ENCODE data around the gene KCNN3. TPM values are rescaled to one million over a fixed set of nuclear protein-coding genes. Genes with fewer than 3 reads are reported as not detected.

Gene KCNN3
- total RNA-seq, 2 experiments from 2014 or later, result 0.11 TPM; not detected in 1

DNA sequence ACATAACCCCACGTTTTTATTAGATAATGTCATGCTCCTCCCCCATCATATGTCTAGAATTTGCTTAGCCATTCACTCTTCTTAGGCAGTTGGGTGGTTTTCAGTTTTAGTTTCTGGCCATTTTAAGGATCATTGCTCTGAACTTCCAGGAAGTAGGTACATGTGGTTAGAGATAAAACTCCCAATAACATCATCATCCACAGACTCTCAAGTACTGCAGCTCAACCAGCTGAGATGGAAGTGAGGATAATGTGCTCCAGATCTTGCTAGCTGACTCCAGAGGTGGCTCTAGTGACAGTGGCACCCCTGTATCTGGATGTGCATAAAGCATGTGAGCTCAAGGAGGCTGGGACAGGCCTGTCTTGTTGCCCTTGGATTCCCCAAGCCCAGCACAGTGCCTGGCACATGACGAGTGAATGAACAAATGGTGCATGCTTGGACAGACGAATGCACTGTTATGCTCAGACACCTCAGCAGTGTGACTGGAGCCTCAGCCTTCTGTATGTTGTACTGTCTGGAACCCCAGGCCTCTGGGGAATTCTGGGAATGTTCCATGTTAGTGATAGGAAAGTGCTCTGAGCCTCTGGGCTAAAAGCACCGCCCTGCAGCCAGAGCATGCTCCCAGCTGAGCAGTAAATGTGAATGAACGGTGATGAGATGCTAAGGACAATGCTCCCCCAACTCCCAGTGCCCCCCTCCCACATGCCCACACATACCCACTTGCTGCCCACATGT is 16.4 kb upstream of the KCNN3 start:
- H3K27me3 Mint-ChIP-seq, result no peaks in the 10 kb centered on the region
- peak; percentile 66 for ATAC-seq
- intact Hi-C loops (cut with micrococcal nuclease), result no loop called here
- H3K9me3 Mint-ChIP-seq, result no peaks in the 10 kb centered on the region
- ChIA-PET POLR2A (no interaction called here), CTCF (interaction anchor here (1.7 to 2.0 kb wide), 3 partner anchors 7 to 217 kb away, joined by 6 to 9 read pairs (median 7); no protein-coding TSS in a partner anchor)
- H3K36me3 Mint-ChIP-seq (ENCODE audit: low read depth), result no peaks in the 10 kb centered on the region
- TF ChIP-seq, protein P1, sequence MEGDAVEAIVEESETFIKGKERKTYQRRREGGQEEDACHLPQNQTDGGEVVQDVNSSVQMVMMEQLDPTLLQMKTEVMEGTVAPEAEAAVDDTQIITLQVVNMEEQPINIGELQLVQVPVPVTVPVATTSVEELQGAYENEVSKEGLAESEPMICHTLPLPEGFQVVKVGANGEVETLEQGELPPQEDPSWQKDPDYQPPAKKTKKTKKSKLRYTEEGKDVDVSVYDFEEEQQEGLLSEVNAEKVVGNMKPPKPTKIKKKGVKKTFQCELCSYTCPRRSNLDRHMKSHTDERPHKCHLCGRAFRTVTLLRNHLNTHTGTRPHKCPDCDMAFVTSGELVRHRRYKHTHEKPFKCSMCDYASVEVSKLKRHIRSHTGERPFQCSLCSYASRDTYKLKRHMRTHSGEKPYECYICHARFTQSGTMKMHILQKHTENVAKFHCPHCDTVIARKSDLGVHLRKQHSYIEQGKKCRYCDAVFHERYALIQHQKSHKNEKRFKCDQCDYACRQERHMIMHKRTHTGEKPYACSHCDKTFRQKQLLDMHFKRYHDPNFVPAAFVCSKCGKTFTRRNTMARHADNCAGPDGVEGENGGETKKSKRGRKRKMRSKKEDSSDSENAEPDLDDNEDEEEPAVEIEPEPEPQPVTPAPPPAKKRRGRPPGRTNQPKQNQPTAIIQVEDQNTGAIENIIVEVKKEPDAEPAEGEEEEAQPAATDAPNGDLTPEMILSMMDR (IDR thresholded peaks at IDR 0.05), result no peak
- H3K27ac Mint-ChIP-seq, result no peak overlapping the region
- peaks cover 8% of the 10 kb centered on the region for H3K4me1 Mint-ChIP-seq (ENCODE audit: low read depth)
- H3K4me3 Mint-ChIP-seq, result no peak overlapping the region
- DNase-seq, result no peak

DNA sequence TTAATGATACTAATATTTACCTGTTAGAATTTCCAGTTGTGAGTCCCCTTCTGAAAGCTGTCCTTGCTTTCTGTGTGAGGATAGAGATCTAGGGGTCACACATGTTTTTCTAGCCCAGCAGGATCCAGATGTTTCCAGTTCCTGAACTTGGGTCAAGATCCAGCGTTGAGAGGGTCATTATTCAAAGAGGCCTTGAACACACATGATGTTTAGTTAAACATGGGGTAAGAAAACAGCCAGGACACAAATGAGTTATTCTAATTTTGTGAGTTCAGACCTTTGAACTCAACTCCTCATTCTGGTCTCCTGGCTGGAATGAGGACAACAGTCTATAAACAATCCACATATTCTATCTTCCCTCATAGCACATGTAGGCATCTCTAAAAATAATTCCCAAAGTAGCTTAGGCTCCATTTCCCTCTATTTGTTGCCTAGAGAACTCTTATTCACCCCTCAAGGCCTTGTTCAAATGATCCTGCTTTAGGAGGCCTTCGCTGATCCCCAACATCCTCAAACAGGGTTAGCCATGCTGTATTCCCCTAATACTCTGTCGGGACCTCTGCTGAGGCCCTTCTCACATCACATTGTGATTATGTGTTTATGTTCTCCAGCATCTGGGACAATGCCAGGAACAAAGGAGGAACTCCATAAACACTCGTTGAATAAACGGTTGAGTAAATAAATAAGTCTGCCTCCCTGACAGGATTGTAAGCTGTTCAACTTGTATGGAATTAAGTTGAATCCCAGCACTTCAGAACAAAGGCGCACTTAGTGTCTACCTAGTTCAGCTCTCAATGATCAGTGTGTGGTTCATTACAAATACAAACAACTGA is 15.0 kb upstream of the KCNN3 start:
- ATAC-seq, result no peak
- Mint-ChIP-seq H3K4me1 (ENCODE audit: low read depth) (peaks cover 8% of the 10 kb centered on the region), H3K27ac (no peak overlapping the region), H3K4me3 (no peak overlapping the region), H3K9me3 (no peaks in the 10 kb centered on the region), H3K36me3 (ENCODE audit: low read depth) (no peaks in the 10 kb centered on the region), H3K27me3 (no peaks in the 10 kb centered on the region)
- CTCF ChIA-PET, result interaction anchor here (1.7 kb wide), 1 partner anchor 9 kb away, joined by 6 read pairs; no protein-coding TSS in a partner anchor
- intact Hi-C loops (cut with micrococcal nuclease), result no loop called here
- no peak for DNase-seq
- POLR2A ChIA-PET, result no interaction called here
- TF ChIP-seq, protein P1 (IDR thresholded peaks at IDR 0.05), result no peak

DNA sequence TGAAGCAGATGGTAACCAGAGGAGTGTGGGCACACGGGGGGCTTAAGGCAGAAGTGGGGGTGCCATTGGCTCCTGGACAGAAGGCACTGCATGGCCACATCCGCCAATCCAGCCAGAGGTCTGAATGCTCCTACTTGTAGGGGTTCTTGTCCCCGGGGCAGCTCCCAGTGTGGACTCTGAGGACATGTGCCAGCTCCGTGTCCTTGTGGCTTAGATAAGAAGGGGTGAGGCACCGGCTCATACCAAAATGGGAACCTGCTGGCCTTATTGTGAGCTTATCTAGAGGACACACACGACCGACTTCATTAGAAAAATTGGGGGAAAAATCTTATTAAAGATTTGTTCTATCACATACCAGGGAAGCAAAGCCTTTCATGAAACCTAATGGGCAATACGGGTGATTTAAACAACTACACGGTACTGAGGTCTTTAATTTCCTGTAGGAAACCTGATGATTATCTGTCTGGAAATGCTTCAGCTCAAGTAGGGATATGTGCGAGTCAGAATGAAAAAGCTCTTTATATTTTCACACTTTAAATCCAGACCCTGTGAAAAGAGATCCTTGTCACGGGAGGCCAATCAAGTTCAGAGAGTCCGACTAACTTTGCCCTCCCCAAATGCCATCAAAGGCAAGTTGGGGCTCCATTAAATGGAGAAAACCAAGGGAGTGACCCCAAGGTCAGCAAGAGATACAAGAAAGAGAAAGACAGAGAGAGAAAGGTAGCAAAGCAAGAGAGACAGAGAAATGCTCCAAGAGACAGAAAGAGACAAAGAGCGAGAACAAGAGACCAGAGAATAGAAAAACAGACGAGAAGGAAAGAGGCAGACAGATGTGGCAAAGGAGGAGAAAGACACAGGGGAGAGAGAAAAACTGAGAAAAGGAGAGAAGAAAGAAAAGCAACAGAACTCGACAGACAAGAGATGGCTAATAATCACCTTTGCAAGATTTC is 14.1 kb upstream of the KCNN3 start:
- H3K4me3 Mint-ChIP-seq, result no peak overlapping the region
- H3K4me1 Mint-ChIP-seq (ENCODE audit: low read depth), result peaks cover 8% of the 10 kb centered on the region
- no peaks in the 10 kb centered on the region for H3K36me3 Mint-ChIP-seq (ENCODE audit: low read depth)
- ChIA-PET POLR2A (no interaction called here), CTCF (interaction anchor here (1.2 kb wide), 1 partner anchor 220 kb away, joined by 3 read pairs; no protein-coding TSS in a partner anchor)
- no peak for DNase-seq
- no peak for ATAC-seq
- no peaks in the 10 kb centered on the region for H3K9me3 Mint-ChIP-seq
- H3K27ac Mint-ChIP-seq, result no peak overlapping the region
- intact Hi-C loops (cut with micrococcal nuclease), result no loop called here
- TF ChIP-seq, protein P1 (IDR thresholded peaks at IDR 0.05), result no peak
- no peaks in the 10 kb centered on the region for H3K27me3 Mint-ChIP-seq

DNA sequence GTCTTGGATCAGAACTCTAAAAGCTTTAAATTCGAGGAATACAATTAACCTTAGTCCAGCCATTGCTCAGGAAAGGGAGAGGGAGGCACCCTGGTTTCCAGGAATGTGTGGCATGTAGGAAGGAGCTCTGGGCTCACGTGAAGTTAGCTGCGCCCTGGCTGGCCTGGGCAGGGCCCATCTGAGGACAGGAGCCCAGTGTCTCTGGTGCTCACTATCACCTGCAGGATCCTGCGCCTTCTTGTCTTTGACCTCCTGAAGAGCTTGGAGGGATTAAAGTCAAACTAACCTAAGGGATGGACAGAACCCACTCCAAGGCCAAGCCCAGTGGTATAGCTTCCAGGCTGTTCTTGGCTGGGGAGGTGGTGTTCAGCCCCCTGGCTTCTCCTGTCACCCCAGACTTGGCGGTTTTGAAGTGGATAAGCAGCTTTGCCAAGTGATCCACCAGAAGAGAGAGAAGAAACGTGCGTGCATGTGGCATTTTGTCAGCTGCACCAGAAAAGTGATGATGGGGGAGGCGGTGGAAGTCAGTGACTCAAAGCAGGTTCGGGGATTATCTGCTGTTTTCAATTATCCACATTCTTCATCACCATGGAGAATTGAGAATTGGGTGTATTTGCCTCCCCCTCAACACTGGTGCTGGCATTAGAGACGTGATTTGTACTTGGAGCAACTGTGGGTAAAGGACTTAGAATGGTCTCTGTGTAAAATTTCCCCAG is 11.9 kb upstream of the KCNN3 start:
- Mint-ChIP-seq H3K36me3 (ENCODE audit: low read depth) (no peaks in the 10 kb centered on the region), H3K27me3 (no peaks in the 10 kb centered on the region), H3K27ac (no peak overlapping the region), H3K9me3 (no peaks in the 10 kb centered on the region), H3K4me3 (no peak overlapping the region), H3K4me1 (ENCODE audit: low read depth) (peaks cover 8% of the 10 kb centered on the region)
- ATAC-seq (no peak), DNase-seq (no peak)
- intact Hi-C loops (cut with micrococcal nuclease), result no loop called here
- CTCF ChIA-PET, result interaction anchor here (1.0 to 2.1 kb wide), 6 partner anchors 9 to 322 kb away, joined by 3 to 10 read pairs (median 4); no protein-coding TSS in a partner anchor
- POLR2A ChIA-PET, result interaction anchor here (0.9 to 1.8 kb wide), 3 partner anchors 9 to 292 kb away, joined by 3 to 5 read pairs (median 3); no protein-coding TSS in a partner anchor
- TF ChIP-seq, protein P1 (IDR thresholded peaks at IDR 0.05), result no peak

Measured in activated CD8-positive, alpha-beta T cell treated with anti-CD3 and anti-CD28 coated beads for 36 hours (primary cell).